Measurements from ENCODE around the gene METTL1.
A peak's percentile ranks its signal among the peaks of the same experiment; 100 is the strongest.
"Not testable (repeated sequence)": the region's sequence is repeated elsewhere in the genome, so short reads cannot be mapped to it uniquely, and the experiment has no call there.

Gene METTL1

DNA sequence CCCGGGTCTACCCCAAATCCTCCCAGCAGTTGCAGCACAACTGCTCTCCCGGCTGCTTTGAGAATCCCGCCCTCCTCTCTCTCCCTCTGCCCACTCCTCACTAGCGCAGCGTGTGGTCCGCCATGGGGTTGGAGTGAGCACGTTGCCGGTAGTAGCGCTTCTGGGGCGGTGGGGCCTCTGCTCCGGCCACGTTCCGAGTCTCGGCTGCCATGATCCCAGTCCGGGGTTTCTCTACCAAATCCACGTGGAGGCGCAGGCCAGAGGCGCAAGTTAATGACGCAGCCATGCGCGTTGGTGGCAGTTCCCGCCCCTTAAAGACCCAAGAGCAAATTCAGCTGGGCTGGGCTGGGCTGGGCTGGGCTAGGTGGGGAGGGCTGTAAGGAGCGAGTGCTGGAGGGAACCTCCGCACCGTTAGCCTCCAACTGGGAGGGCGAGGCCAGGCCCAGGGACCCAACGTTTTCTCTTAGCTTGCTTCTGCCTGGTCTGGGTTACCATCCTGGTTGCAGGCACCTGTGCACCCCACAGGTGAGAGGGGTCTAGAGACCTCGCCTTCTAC lies at the start of gene METTL1:
Gene METTL1 (minus strand): TSS at position 233 of the 556 bp plus-strand sequence. CDS start 22 bp downstream, at position 211.
- TF ChIP-seq CTCF (IDR thresholded peaks at IDR 0.05; ENCODE audit: low read depth, low read length): no peak

GRCh38 chr12:57821015-57821414 lies 49.1 kb upstream of the METTL1 start:
- not testable (repeated sequence) for H3K4me3 ChIP-seq (ENCODE audit: low read depth, low read length)

More for the DNA sequence above, at the start of gene METTL1:
- peak within 1 kb of the TSS; percentile 89 for H3K4me3 ChIP-seq (ENCODE audit: low read depth, low read length)

DNA sequence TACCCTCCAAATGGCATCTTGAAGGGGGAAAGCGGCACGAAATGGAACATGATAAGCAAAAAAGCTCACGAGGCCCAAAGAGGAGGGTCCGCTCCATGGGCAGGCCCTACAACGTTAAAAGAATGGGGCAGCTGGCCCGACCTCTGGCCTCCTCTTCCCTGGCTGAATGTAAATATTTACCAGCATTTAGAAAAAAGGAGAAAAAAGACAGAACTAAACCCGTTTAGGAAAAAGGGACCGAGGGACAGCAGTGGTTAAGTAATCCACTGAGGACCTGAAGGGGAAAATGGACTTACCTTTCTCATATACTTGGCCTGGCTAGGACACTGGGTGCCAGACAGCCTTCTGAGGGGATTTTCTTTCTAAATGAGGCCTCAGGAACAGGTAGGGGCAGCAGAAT lies 48.2 kb upstream of the METTL1 start:
- not testable (repeated sequence) for H3K4me3 ChIP-seq (ENCODE audit: low read depth, low read length)

DNA sequence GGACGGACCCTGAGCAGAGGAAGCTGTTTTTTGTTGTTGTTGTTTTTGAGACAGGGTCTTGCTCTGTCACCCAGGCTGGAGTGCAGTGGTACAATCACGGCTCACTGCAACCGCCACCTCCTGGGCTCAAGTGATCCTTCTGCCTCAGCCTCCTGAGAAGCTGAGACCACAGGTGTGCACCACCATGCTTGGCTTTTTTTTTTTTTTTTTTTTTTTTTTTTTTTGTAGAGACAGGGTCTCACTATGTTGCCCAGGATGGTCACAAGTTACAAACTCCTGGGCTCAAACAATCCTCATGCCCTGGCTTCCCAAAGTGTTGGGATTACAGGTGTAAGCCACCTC lies 46.1 kb upstream of the METTL1 start:
- H3K4me3 ChIP-seq (ENCODE audit: low read depth, low read length): not testable (repeated sequence)

GRCh38 chr12:57817261-57817989 lies 45.5 kb upstream of the METTL1 start:
- TF ChIP-seq CTCF (IDR thresholded peaks at IDR 0.05; ENCODE audit: low read depth, low read length): no peak
- H3K4me3 ChIP-seq (ENCODE audit: low read depth, low read length): no peak overlapping the region

- H3K4me3 ChIP-seq (ENCODE audit: low read depth, low read length): no peak overlapping the region
- no peak for TF ChIP-seq CTCF (IDR thresholded peaks at IDR 0.05; ENCODE audit: low read depth, low read length)
Observed at GRCh38 chr12:57816855-57817151, 44.9 kb upstream of the METTL1 start.

- no peak overlapping the region for H3K4me3 ChIP-seq (ENCODE audit: low read depth, low read length)
- TF ChIP-seq CTCF (IDR thresholded peaks at IDR 0.05; ENCODE audit: low read depth, low read length): no peak
Observed at GRCh38 chr12:57816001-57816854, 44.3 kb upstream of the METTL1 start.

- H3K4me3 ChIP-seq (ENCODE audit: low read depth, low read length): no peak overlapping the region
- no peak for TF ChIP-seq CTCF (IDR thresholded peaks at IDR 0.05; ENCODE audit: low read depth, low read length)
Observed at GRCh38 chr12:57815177-57816000, 43.5 kb upstream of the METTL1 start.

Measured in WI38 (cell line).